ENCODE data around the gene TPRN.

- TF ChIP-seq CTCF (conservative IDR thresholded peaks at IDR 0.05; ENCODE audit: low read depth, low read length) (no peak), CEBPB (IDR thresholded peaks at IDR 0.05; ENCODE audit: low read depth, low read length) (no peak), RAD21 (IDR thresholded peaks at IDR 0.05; ENCODE audit: low read length) (no peak; the same call in 1 of the 2 replicates), FOS (IDR thresholded peaks at IDR 0.05; ENCODE audit: low read depth, low read length) (no peak), BHLHE40 (IDR thresholded peaks at IDR 0.05; ENCODE audit: low read depth, low read length) (no peak), RCOR1 (IDR thresholded peaks at IDR 0.05; ENCODE audit: insufficient replicate concordance, low read length) (no peak), MAZ (IDR thresholded peaks at IDR 0.05; ENCODE audit: borderline replicate concordance, low read depth, low read length) (peak; percentile 91; the same call in 1 of the 2 replicates), POLR2A (IDR thresholded peaks at IDR 0.05; ENCODE audit: low read depth, low read length) (peak; percentile 77)
Measured at GRCh38 chr9:137205126-137206069, 4.9 kb upstream of the TPRN start, which contains the start of the genes NDOR1 and TMEM203.
